ENCODE measurements around the gene MYOF.

The MYOF gene

GRCh38 chr10:93512565-93512964 is 30.4 kb upstream of the MYOF start:
- no peak for TF ChIP-seq CTCF (conservative IDR thresholded peaks at IDR 0.05; ENCODE audit: low read depth)
- no peak for DNase-seq (ENCODE audit: low spot score)
- no peak overlapping the region for H3K27ac ChIP-seq
- ChIA-PET POLR2A (ENCODE audit: low non-redundant PET) (no interaction called here), CTCF (interaction anchor here (0.6 kb wide), 1 partner anchor 547 kb away, joined by 3 read pairs; no protein-coding TSS in a partner anchor)

- no peak overlapping the region for H3K27ac ChIP-seq
- no peak for TF ChIP-seq CTCF (conservative IDR thresholded peaks at IDR 0.05; ENCODE audit: low read depth)
- DNase-seq (ENCODE audit: low spot score), result no peak
- CTCF ChIA-PET, result interaction anchor here (1.4 to 1.8 kb wide), 2 partner anchors 27 to 134 kb away, joined by 6 to 14 read pairs; partner anchors contain the start of gene MYOF
- POLR2A ChIA-PET (ENCODE audit: low non-redundant PET), result no interaction called here
Observed at GRCh38 chr10:93509816-93510215, 27.7 kb upstream of the MYOF start.

- TF ChIP-seq CTCF (conservative IDR thresholded peaks at IDR 0.05; ENCODE audit: low read depth), result no peak
- no peak for DNase-seq (ENCODE audit: low spot score)
- H3K27ac ChIP-seq, result no peak overlapping the region
- ChIA-PET POLR2A (ENCODE audit: low non-redundant PET) (no interaction called here), CTCF (interaction anchor here (0.6 to 1.0 kb wide), 3 partner anchors 137 to 354 kb away, joined by 3 to 4 read pairs (median 3); no protein-coding TSS in a partner anchor)
Observed at GRCh38 chr10:93505075-93505474, 22.9 kb upstream of the MYOF start.

GRCh38 chr10:93503075-93503474 is 20.9 kb upstream of the MYOF start:
- ChIA-PET CTCF (interaction anchor here (0.6 to 1.7 kb wide), 5 partner anchors 8 to 126 kb away, joined by 3 to 5 read pairs (median 4); partner anchors contain the start of gene MYOF), POLR2A (ENCODE audit: low non-redundant PET) (interaction anchor here (0.7 kb wide), 1 partner anchor 848 kb away, joined by 4 read pairs; no protein-coding TSS in a partner anchor)

GRCh38 chr10:93501650-93502049 is 19.5 kb upstream of the MYOF start:
- no peak overlapping the region for H3K27ac ChIP-seq
- ChIA-PET POLR2A (ENCODE audit: low non-redundant PET) (no interaction called here), CTCF (interaction anchor here (0.6 to 0.9 kb wide), 2 partner anchors 125 to 529 kb away, joined by 3 to 4 read pairs; no protein-coding TSS in a partner anchor)
- TF ChIP-seq CTCF (conservative IDR thresholded peaks at IDR 0.05; ENCODE audit: low read depth), result no peak
- no peak for DNase-seq (ENCODE audit: low spot score)

More at GRCh38 chr10:93503075-93503474, 20.9 kb upstream of the MYOF start:
- DNase-seq (ENCODE audit: low spot score), result no peak
- no peak overlapping the region for H3K27ac ChIP-seq
- TF ChIP-seq CTCF (conservative IDR thresholded peaks at IDR 0.05; ENCODE audit: low read depth), result no peak

- POLR2A ChIA-PET (ENCODE audit: low non-redundant PET), result no interaction called here
- CTCF ChIA-PET, result no interaction called here
- no peak for TF ChIP-seq CTCF (conservative IDR thresholded peaks at IDR 0.05; ENCODE audit: low read depth)
- no peak for DNase-seq (ENCODE audit: low spot score)
- no peak overlapping the region for H3K27ac ChIP-seq
Observed at GRCh38 chr10:93498166-93498565, 16.0 kb upstream of the MYOF start.
